GM20000 (cell line): ENCODE measurements around the gene TMEM150C.

Experiments used
- DNase-seq: peaks from one replicate; pipeline ENCODE4 v3.0.0; 2012; ENCODE audit warnings: low spot score
- TF ChIP-seq, protein P1 (sequence below): IDR thresholded peaks from 2 replicates; pipeline ENCODE4 v1.5.1; 2012; ENCODE audit warnings: mild to moderate bottlenecking, control low read depth; ENCODE audit errors: extremely low read depth, missing control alignments

Gene TMEM150C

GRCh38 chr4:82561786-82562563 lies at the start of gene TMEM150C:
Gene TMEM150C (minus strand): TSS chr4:82561988. CDS start chr4:82504657, 57,331 bp downstream.
- TF ChIP-seq, protein P1, sequence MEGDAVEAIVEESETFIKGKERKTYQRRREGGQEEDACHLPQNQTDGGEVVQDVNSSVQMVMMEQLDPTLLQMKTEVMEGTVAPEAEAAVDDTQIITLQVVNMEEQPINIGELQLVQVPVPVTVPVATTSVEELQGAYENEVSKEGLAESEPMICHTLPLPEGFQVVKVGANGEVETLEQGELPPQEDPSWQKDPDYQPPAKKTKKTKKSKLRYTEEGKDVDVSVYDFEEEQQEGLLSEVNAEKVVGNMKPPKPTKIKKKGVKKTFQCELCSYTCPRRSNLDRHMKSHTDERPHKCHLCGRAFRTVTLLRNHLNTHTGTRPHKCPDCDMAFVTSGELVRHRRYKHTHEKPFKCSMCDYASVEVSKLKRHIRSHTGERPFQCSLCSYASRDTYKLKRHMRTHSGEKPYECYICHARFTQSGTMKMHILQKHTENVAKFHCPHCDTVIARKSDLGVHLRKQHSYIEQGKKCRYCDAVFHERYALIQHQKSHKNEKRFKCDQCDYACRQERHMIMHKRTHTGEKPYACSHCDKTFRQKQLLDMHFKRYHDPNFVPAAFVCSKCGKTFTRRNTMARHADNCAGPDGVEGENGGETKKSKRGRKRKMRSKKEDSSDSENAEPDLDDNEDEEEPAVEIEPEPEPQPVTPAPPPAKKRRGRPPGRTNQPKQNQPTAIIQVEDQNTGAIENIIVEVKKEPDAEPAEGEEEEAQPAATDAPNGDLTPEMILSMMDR = no peak
- DNase-seq = peak; percentile 34

- DNase-seq = no peak
- TF ChIP-seq, protein P1 = no peak
Observed at GRCh38 chr4:82611527-82611926, 49.7 kb upstream of the TMEM150C start.

- no peak for DNase-seq
- TF ChIP-seq, protein P1 = no peak
Observed at GRCh38 chr4:82610041-82610440, 48.3 kb upstream of the TMEM150C start.

- TF ChIP-seq, protein P1 = no peak
- no peak for DNase-seq
Observed at GRCh38 chr4:82606622-82607021, 44.8 kb upstream of the TMEM150C start.

DNA sequence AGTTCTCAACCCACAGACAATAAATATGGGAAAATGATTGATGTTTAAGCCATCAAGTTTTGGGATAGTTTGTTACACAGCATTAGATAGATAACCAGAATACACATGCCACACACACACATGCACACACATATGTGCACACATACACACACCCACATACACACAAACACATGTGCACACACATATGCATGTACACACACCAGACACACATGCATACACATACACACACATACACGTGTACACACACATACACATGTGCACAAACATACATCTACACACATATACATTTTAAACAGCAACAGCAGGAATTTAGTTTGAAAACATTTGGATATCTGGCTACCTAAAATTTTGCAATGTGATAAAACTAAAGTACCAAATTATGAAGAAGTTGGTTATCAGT lies 42.7 kb upstream of the TMEM150C start:
- DNase-seq = no peak
- TF ChIP-seq, protein P1 = no peak

- no peak for DNase-seq
- TF ChIP-seq, protein P1 = no peak
Observed at GRCh38 chr4:82601242-82602015, 39.6 kb upstream of the TMEM150C start.

DNA sequence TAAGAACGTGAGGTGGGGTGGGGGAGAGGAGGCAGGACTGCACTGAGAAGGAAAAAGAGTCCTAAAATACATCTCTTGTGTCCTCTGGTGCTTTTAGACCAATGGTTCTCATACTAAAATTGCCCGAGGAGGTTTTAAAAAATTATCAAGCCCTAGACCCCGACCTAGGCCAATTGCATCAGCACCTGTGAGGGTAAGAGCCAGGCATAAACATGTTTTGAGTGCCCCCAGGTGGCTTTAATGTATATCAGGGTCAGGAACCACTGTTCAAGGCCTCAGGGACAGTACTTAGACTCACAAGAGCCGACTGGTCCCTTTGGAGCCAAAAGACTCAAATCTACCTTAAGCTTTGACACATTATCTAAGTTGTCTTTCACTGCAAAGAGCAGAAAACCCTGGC lies 37.5 kb upstream of the TMEM150C start:
- no peak for DNase-seq
- TF ChIP-seq, protein P1 = no peak
